Keratinocyte (primary cell): ENCODE results near the gene HMGXB3. TPM values are rescaled to one million over a fixed set of nuclear protein-coding genes. Genes with fewer than 3 reads are reported as not detected.

Experiments used
- DNase-seq: peaks from one replicate; pipeline ENCODE4 v3.0.0-alpha.2; 2011; ENCODE audit warnings: low read depth, missing footprints, low spot score
- FAIRE-seq: peaks from 2 replicates; lab custom pipeline; 2011; peaks lifted over from hg19 to GRCh38; lab: Jason Lieb, UNC
- H2AFZ ChIP-seq: 2 replicates; pipeline ENCODE4 v1.6.0; 2012; ENCODE audit warnings: low read length, control low read depth, inconsistent platforms; ENCODE audit not compliant: control insufficient read depth
- H3K27ac ChIP-seq: 2 replicates; pipeline ENCODE4 v1.5.1; 2011; ENCODE audit warnings: low read length; ENCODE audit not compliant: control insufficient read depth, insufficient read depth
- H3K27me3 ChIP-seq: 3 replicates; pipeline ENCODE4 v1.6.0; 2011; ENCODE audit warnings: low read length; ENCODE audit not compliant: control insufficient read depth, insufficient read depth; ENCODE audit errors: extremely low read depth
- H3K36me3 ChIP-seq, 2 experiments: 2 replicates in 1 of 2; 3 replicates in 1 of 2; pipeline ENCODE4 v1.5.1; 2011; ENCODE audit warnings: low read length in 2 of 2, mild to moderate bottlenecking in 1 of 2; ENCODE audit not compliant: control insufficient read depth in 2 of 2, insufficient read depth in 2 of 2; ENCODE audit errors: extremely low read depth in 1 of 2
- H3K4me1 ChIP-seq: 3 replicates; pipeline ENCODE4 v1.5.1; 2011; ENCODE audit warnings: low read length; ENCODE audit not compliant: control insufficient read depth, insufficient read depth; ENCODE audit errors: extremely low read depth
- H3K4me2 ChIP-seq: 3 replicates; pipeline ENCODE4 v1.6.0; 2011; ENCODE audit warnings: low read depth, low read length; ENCODE audit not compliant: control insufficient read depth, insufficient read depth; ENCODE audit errors: extremely low read depth
- H3K4me3 ChIP-seq, 3 experiments: fragments of 200-600 bp in 1 of 3; sonication (generic) in 1 of 3; 2 replicates in 2 of 3; 3 replicates in 1 of 3; pipeline ENCODE4 v1.5.1; 2011 to 2016; ENCODE audit warnings: low read length in 3 of 3, mild to moderate bottlenecking in 3 of 3, control low read depth in 2 of 3, inconsistent platforms in 1 of 3, low read depth in 1 of 3, mixed read lengths in 1 of 3, mixed run types in 1 of 3, moderate library complexity in 1 of 3; ENCODE audit not compliant: control insufficient read depth in 2 of 3, insufficient read depth in 2 of 3; ENCODE audit errors: extremely low read depth in 1 of 3
- H3K79me2 ChIP-seq: 2 replicates; pipeline ENCODE4 v1.6.0; 2012; ENCODE audit warnings: low read length; ENCODE audit not compliant: control insufficient read depth, insufficient read depth
- H3K9ac ChIP-seq: 3 replicates; pipeline ENCODE4 v1.6.0; 2011; ENCODE audit warnings: low read length; ENCODE audit not compliant: control insufficient read depth, insufficient read depth; ENCODE audit errors: extremely low read depth
- H3K9me1 ChIP-seq: 3 replicates; pipeline ENCODE4 v1.6.0; 2011; ENCODE audit warnings: low read length; ENCODE audit not compliant: control insufficient read depth, insufficient read depth; ENCODE audit errors: extremely low read depth
- H3K9me3 ChIP-seq: 2 replicates; pipeline ENCODE4 v1.5.1; 2012; ENCODE audit warnings: low read depth, low read length; ENCODE audit not compliant: control insufficient read depth
- H4K20me1 ChIP-seq: 3 replicates; pipeline ENCODE4 v1.6.0; 2011; ENCODE audit warnings: low read length; ENCODE audit not compliant: control insufficient read depth, insufficient read depth; ENCODE audit errors: extremely low read depth
- CTCF ChIP-seq, 3 experiments: IDR thresholded peaks in 1 of 3; conservative IDR thresholded peaks in 1 of 3; optimal IDR thresholded peaks in 1 of 3; 2 replicates in 2 of 3; 3 replicates in 1 of 3; pipeline versions ENCODE3 to v1.5.1; 2011; ENCODE audit warnings: low read length in 3 of 3, mild to moderate bottlenecking in 3 of 3, moderate library complexity in 2 of 3, control low read depth in 1 of 3, inconsistent platforms in 1 of 3; ENCODE audit not compliant: insufficient read depth in 2 of 3; ENCODE audit errors: extremely low read depth in 1 of 3
- EZH2 ChIP-seq: IDR thresholded peaks from one replicate; pipeline ENCODE4 v1.6.1; 2012; ENCODE audit warnings: inconsistent platforms, mild to moderate bottlenecking, low read length, moderate library complexity
- dilution Hi-C: fragments of 300-500 bp; cut with MboI; formaldehyde crosslinking; loops from one replicate; pipeline ENCODE4 v1.7.0; 2020; ENCODE audit warnings: low sequenced_read_pairs; ENCODE audit not compliant: extremely low pct_ligation_motif_present
- polyA plus RNA-seq, 5 experiments: library from polyadenylated mRNA; depleted of rRNA in 3 of 5; stranded (reverse) in 3 of 5; stranded (forward) in 1 of 5; unstranded in 1 of 5; fragments of >200 nt; gene quantifications; 1 replicate in 1 of 5; 2 replicates in 3 of 5; 3 replicates in 1 of 5; pipeline versions ENCODE4 v1.2.1 to v1.2.3, GENCODE V29; 2011 to 2012; ENCODE audit warnings: missing spikeins in 2 of 5, low read depth in 1 of 5, low replicate concordance in 1 of 5

Gene HMGXB3
- polyA plus RNA-seq, 1 donor (not counting 4 experiments of a cell fraction or from before 2014, with no cell fraction given) = 39.4 TPM

DNA sequence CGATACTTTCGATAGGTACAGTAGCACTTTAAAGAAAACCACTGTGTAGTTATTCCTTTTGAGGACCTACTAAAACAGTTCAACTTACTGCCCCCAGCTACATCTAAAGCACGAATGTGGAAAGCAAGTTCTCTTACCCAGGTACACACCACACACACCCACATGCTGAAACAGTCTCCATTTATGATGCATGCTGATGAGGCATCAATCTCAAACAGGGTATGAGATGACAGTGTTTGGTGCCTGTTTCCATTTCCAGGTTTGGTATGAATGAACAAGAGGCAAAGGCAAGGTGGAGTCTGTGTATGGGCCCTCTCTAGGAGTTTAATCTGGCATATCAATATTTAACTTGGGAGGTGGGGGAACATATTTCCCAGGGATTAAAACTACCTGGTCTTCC is 13.9 kb downstream of the HMGXB3 start:
- Histone ChIP-seq H3K9me1 (peaks cover 3% of the 10 kb centered on the region), H3K27ac (no peak overlapping the region), H3K9ac (no peak overlapping the region), H3K9me3 (peaks cover 8% of the 10 kb centered on the region), H3K4me2 (no peak overlapping the region), H3K36me3 (peaks cover 38 to 46% of the 10 kb centered on the region in 2 experiments), H2AFZ (no peak overlapping the region), H3K4me1 (peaks cover 14% of the 10 kb centered on the region), H3K27me3 (no peaks in the 10 kb centered on the region), H3K79me2 (peaks cover 30% of the 10 kb centered on the region), H3K4me3 (no peak overlapping the region), H4K20me1 (no peaks in the 10 kb centered on the region)
- dilution Hi-C loops = no loop called here
- no peak for DNase-seq
- no peak for FAIRE-seq
- TF ChIP-seq CTCF (optimal IDR thresholded peaks at IDR 0.05 in 1 of 3, IDR thresholded peaks at IDR 0.05 in 1 of 3, conservative IDR thresholded peaks at IDR 0.05 in 1 of 3; ENCODE audit: extremely low read depth in 1 of 3, insufficient read depth in 2 of 3, low read length in 3 of 3) = no peak
- TF ChIP-seq EZH2 = no peak

DNA sequence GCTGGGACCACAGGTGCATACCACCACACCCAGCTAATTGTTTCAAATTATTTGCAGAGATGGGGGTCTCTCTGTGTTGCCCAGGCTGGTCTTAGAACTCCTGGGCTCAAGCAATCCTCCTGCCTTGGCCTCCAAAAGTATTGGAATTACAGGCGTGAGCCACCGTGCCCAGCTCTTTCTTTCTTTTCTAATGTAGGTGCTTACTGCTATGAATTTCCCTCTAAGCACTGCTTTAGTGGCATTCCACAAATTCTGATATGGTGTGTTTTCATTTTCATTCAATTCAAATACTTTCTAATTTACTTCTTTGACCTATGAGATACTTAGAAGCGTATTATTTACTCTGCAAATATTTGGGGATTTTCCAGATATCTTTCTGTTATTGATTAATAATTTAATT is 14.9 kb downstream of the HMGXB3 start:
- no peak for FAIRE-seq

More for the DNA sequence above, 14.9 kb downstream of the HMGXB3 start:
- peaks cover 24% of the 10 kb centered on the region for H3K4me1 ChIP-seq
- peaks cover 2% of the 10 kb centered on the region for H3K9me1 ChIP-seq
- H3K27ac ChIP-seq = no peak overlapping the region
- no peaks in the 10 kb centered on the region for H3K27me3 ChIP-seq
- H2AFZ ChIP-seq = no peak overlapping the region
- H3K4me2 ChIP-seq = no peak overlapping the region
- dilution Hi-C loops = no loop called here
- peaks cover 25% of the 10 kb centered on the region for H3K79me2 ChIP-seq
- H3K36me3 ChIP-seq = peaks cover 37 to 45% of the 10 kb centered on the region in 2 experiments
- H3K9ac ChIP-seq = no peak overlapping the region
- H3K4me3 ChIP-seq = no peak overlapping the region
- no peaks in the 10 kb centered on the region for H4K20me1 ChIP-seq
- no peak for DNase-seq
- H3K9me3 ChIP-seq = peaks cover 8% of the 10 kb centered on the region
- TF ChIP-seq CTCF (optimal IDR thresholded peaks at IDR 0.05 in 1 of 3, IDR thresholded peaks at IDR 0.05 in 1 of 3, conservative IDR thresholded peaks at IDR 0.05 in 1 of 3; ENCODE audit: extremely low read depth in 1 of 3, insufficient read depth in 2 of 3, low read length in 3 of 3) (no peak), EZH2 (no peak)
